GM12874 (cell line): ENCODE measurements around the gene ZCCHC14.

ENCODE experiments used
- CTCF ChIP-seq: IDR thresholded peaks from 2 replicates; pipeline ENCODE4 v1.5.1; 2011; ENCODE audit warnings: low read depth, mild to moderate bottlenecking, control low read depth, low read length, moderate library complexity; ENCODE audit not compliant: insufficient read depth

The ZCCHC14 gene

DNA sequence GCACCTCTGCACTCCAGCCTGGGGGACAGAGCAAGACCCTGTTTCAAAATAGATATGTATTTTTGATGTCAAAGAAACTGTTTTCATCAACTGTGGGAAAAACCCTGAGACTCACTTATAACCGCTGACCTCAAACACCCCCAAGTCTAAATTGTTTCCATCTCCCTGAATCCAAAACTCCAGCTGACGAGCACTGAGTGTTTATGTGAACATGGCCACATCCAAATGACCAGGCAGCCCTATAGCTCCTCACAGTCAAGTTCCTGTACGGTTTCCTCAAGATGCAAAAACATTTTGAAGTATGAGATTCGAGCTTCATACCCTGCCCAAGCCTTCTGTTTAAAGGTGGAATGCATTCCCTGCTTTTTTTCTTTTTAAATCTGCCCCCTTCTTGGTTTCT is 45.3 kb upstream of the ZCCHC14 start:
- no peak for TF ChIP-seq CTCF

DNA sequence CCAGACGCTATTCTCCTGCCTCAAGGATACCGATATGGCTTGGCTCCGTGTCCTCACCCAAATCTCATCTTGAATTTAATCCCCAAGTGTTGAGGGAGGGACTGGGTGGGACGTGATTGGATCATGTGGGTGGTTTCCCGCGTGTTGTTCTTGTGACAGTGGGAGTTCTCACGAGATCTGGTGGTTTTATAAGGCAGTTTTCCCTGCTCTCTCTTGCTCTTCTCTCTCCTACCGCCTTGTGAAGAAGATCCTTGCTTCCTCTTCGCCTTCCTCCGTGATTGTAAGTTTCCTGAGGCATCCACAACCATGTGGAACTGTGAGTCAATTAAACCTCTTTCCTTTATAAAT is 43.9 kb upstream of the ZCCHC14 start:
- TF ChIP-seq CTCF = no peak

DNA sequence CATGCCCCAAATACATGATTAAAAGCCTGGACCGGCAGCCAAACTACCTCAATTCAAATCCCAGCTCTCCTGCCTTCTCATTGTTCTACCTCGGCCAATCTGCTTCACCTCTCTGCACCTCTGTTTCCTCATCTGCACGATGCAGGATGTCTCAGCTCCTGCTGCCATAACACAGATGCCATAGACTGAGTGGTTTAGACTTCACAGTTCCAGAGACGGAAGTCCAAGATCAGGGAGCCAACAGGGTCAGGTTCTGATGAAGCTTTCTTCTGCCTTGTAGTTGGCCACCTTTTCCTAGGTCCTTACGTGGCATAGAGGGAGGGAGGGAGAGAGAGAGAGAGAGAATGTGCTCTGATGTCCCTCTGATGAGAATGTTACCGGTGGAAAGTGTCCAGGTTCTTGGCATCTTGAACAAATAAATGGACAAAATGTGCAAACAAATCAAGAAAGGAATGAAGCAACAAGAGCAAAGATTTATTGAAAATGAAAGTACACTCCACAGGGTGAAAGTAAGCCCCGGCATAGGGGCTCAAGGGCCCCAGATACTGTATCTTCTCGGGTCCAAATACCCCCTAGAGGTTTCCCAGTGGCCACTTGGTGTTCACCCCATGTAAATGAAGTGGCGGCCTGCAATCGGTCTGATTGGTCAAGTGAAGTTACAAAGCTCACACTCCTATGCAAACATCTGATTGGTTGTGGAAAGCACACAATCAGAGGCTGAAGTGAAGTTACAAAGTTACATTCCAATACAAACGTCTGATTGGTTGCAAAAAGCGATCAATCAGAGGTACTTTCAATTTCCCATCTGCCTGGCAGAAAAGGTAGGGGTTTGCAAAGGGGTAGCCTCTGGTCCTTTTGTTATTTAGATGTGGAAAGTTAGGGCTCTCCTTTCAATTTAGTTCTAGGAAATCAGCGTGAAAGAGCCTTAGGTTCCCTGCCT is 43.3 kb upstream of the ZCCHC14 start:
- no peak for TF ChIP-seq CTCF

DNA sequence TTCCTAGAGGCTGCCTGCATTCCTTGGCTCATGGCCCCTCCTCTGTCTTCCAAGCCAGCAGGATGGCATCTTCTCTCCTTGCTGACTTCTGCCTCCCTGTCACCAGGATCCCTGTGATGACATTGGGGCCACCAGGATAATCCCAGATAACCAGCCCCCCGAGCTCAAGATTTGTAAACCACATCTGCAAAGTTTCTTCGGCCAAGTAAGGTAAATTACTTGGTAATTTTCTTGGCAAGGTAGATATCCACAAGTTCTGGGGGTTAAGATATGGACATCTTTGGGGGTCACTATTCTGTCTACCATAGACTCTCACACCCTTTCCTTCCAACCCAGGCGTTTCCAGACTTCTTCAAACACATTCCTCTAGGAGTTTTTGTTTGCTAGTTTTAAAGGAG is 42.6 kb upstream of the ZCCHC14 start:
- TF ChIP-seq CTCF = no peak

DNA sequence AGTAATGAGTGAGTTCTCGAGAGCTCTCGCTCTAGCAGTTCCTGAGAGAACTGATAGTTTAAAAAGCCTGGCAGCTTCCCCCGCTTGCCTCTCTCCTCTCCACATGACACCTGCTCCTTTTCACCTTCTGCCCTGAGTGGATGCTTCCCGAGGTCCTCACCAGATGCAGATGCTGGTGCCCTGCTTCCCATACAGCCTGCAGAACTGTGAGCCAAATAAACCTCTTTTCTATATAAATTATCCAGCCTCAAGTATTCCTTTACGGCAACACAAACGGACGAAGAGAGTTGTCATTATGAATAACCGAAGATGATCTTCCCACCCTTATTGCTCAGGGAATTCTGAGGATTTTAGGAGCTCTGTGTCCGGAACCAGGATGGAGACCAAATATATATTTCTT is 41.9 kb upstream of the ZCCHC14 start:
- TF ChIP-seq CTCF = no peak

GRCh38 chr16:87534030-87534653 is 41.3 kb upstream of the ZCCHC14 start:
- no peak for TF ChIP-seq CTCF

- TF ChIP-seq CTCF = no peak
These were observed 40.2 kb upstream of the ZCCHC14 start for GRCh38 chr16:87533061-87533460.
